ENCODE results near the gene GPD2. TPM values are rescaled to one million over a fixed set of nuclear protein-coding genes. Genes with fewer than 3 reads are reported as not detected.
A peak's percentile ranks its signal among the peaks of the same experiment; 100 is the strongest.

Gene GPD2
- polyA plus RNA-seq, 3 donors, result 17.9 to 22.2 (median 20.8) TPM

GRCh38 chr2:156561326-156561725 lies 125.1 kb downstream of the GPD2 start:
- DNase-seq (ENCODE audit: extremely low read depth in 1 of 11, low read depth in 9 of 11, low spot score in 4 of 11), result no peak

GRCh38 chr2:156562124-156562523 lies 125.9 kb downstream of the GPD2 start:
- no peak for DNase-seq (ENCODE audit: extremely low read depth in 1 of 11, low read depth in 9 of 11, low spot score in 4 of 11)

GRCh38 chr2:156563994-156564753 lies 128.0 kb downstream of the GPD2 start:
- no peak for DNase-seq (ENCODE audit: extremely low read depth in 1 of 11, low read depth in 9 of 11, low spot score in 4 of 11)

- DNase-seq (ENCODE audit: extremely low read depth in 1 of 11, low read depth in 9 of 11, low spot score in 4 of 11), result no peak
Measured at GRCh38 chr2:156565066-156565710, 129.0 kb downstream of the GPD2 start.

GRCh38 chr2:156573710-156574109 lies 137.5 kb downstream of the GPD2 start:
- no peak for DNase-seq (ENCODE audit: extremely low read depth in 1 of 11, low read depth in 9 of 11, low spot score in 4 of 11)

GRCh38 chr2:156574112-156574511 lies 137.9 kb downstream of the GPD2 start:
- DNase-seq (ENCODE audit: extremely low read depth in 1 of 11, low read depth in 9 of 11, low spot score in 4 of 11), result no peak

- DNase-seq (ENCODE audit: extremely low read depth in 1 of 11, low read depth in 9 of 11, low spot score in 4 of 11), result no peak
Measured at GRCh38 chr2:156576005-156576404, 139.8 kb downstream of the GPD2 start.

- DNase-seq (ENCODE audit: extremely low read depth in 1 of 11, low read depth in 9 of 11, low spot score in 4 of 11), result no peak
Measured at GRCh38 chr2:156580501-156580900, 144.3 kb downstream of the GPD2 start.

- no peak for DNase-seq (ENCODE audit: extremely low read depth in 1 of 11, low read depth in 9 of 11, low spot score in 4 of 11)
Measured at GRCh38 chr2:156581280-156581679, 145.1 kb downstream of the GPD2 start.

- no peak for DNase-seq (ENCODE audit: extremely low read depth in 1 of 11, low read depth in 9 of 11, low spot score in 4 of 11)
Measured at GRCh38 chr2:156585457-156585856, 149.3 kb downstream of the GPD2 start.

GRCh38 chr2:156586621-156587020 lies 150.4 kb downstream of the GPD2 start:
- no peak for DNase-seq (ENCODE audit: extremely low read depth in 1 of 11, low read depth in 9 of 11, low spot score in 4 of 11)

GRCh38 chr2:156589381-156590079 lies 153.4 kb downstream of the GPD2 start:
- DNase-seq (ENCODE audit: extremely low read depth in 1 of 11, low read depth in 9 of 11, low spot score in 4 of 11), result peak in 10 of 11 donors; percentile 8 to 32 (median 15)

- no peak for DNase-seq (ENCODE audit: extremely low read depth in 1 of 11, low read depth in 9 of 11, low spot score in 4 of 11)
Measured at GRCh38 chr2:156590085-156590739, 154.0 kb downstream of the GPD2 start.

GRCh38 chr2:156592809-156593593 lies 156.8 kb downstream of the GPD2 start:
- DNase-seq (ENCODE audit: extremely low read depth in 1 of 11, low read depth in 9 of 11, low spot score in 4 of 11), result no peak

GRCh38 chr2:156593594-156593921 lies 157.4 kb downstream of the GPD2 start:
- no peak for DNase-seq (ENCODE audit: extremely low read depth in 1 of 11, low read depth in 9 of 11, low spot score in 4 of 11)

- no peak for DNase-seq (ENCODE audit: extremely low read depth in 1 of 11, low read depth in 9 of 11, low spot score in 4 of 11)
Measured at GRCh38 chr2:156598563-156598962, 162.4 kb downstream of the GPD2 start.

GRCh38 chr2:156600196-156600595 lies 164.0 kb downstream of the GPD2 start:
- DNase-seq (ENCODE audit: extremely low read depth in 1 of 11, low read depth in 9 of 11, low spot score in 4 of 11), result no peak

- no peak for DNase-seq (ENCODE audit: extremely low read depth in 1 of 11, low read depth in 9 of 11, low spot score in 4 of 11)
Measured at GRCh38 chr2:156601855-156602551, 165.8 kb downstream of the GPD2 start.

All from renal cortex interstitium (tissue), 11 donors.